Stimulated activated CD4-positive, alpha-beta T cell treated with anti-CD3 and anti-CD28 coated beads, Interleukin-2, amount 100 ng/mL, for 24 hours (primary cell): ENCODE measurements around the gene AGT.
"Not testable (repeated sequence)": the region's sequence is repeated elsewhere in the genome, so short reads cannot be mapped to it uniquely, and the experiment has no call there.

Source experiments
- DNase-seq, 2 donors: peaks; one replicate each; pipeline ENCODE4 v3.0.0-alpha.2; 2020

AGT gene

GRCh38 chr1:230743899-230744298 lies 30.0 kb upstream of the AGT start:
- DNase-seq, result no peak

GRCh38 chr1:230739564-230740290 lies 25.8 kb upstream of the AGT start:
- DNase-seq, result no peak

GRCh38 chr1:230737622-230738262 lies 23.8 kb upstream of the AGT start:
- DNase-seq, result no peak

GRCh38 chr1:230735447-230735846 lies 21.5 kb upstream of the AGT start:
- DNase-seq, result no peak

GRCh38 chr1:230730977-230731376 lies 17.1 kb upstream of the AGT start:
- DNase-seq, result no peak

- no peak for DNase-seq
Measured at GRCh38 chr1:230728710-230729392, 14.9 kb upstream of the AGT start.

- no peak for DNase-seq
Measured at GRCh38 chr1:230725256-230726012, 11.5 kb upstream of the AGT start.

GRCh38 chr1:230721849-230722522 lies 8.1 kb upstream of the AGT start:
- DNase-seq, result not testable (repeated sequence)

GRCh38 chr1:230717251-230717650 lies 3.3 kb upstream of the AGT start:
- DNase-seq, result no peak

- not testable (repeated sequence) for DNase-seq
Measured at GRCh38 chr1:230716453-230716852, 2.5 kb upstream of the AGT start.

GRCh38 chr1:230715510-230715909 lies 1.6 kb upstream of the AGT start:
- DNase-seq, result no peak

- no peak for DNase-seq
Measured at GRCh38 chr1:230713547-230713914, 391 bp downstream of the AGT start.

GRCh38 chr1:230713138-230713537 lies 784 bp downstream of the AGT start:
- no peak for DNase-seq

GRCh38 chr1:230712470-230712942 lies 1.4 kb downstream of the AGT start:
- DNase-seq, result no peak

- DNase-seq, result no peak
Measured at GRCh38 chr1:230711245-230711644, 2.7 kb downstream of the AGT start.

- no peak for DNase-seq
Measured at GRCh38 chr1:230710543-230710904, 3.4 kb downstream of the AGT start.

GRCh38 chr1:230709619-230710542 lies 4.0 kb downstream of the AGT start:
- no peak for DNase-seq

GRCh38 chr1:230708631-230709580 lies 5.0 kb downstream of the AGT start:
- no peak for DNase-seq

- DNase-seq, result no peak
Measured at GRCh38 chr1:230707732-230708630, 5.9 kb downstream of the AGT start.
